Astrocyte of the cerebellum (primary cell): ENCODE measurements around the gene MOXD1.

ENCODE experiments used
- DNase-seq: peaks from one replicate; pipeline ENCODE4 v3.0.0-alpha.2; 2011; ENCODE audit warnings: low read depth
- H3K4me3 ChIP-seq: 2 replicates; pipeline ENCODE4 v1.5.1; 2011; ENCODE audit warnings: mild to moderate bottlenecking, low read depth, low read length, moderate library complexity
- in situ Hi-C: cut with HindIII; loops from 2 replicates; pipeline ENCODE4 v1.10.0; 2017; ENCODE audit warnings: low sequenced_read_pairs
- TF ChIP-seq, protein P1 (sequence below): IDR thresholded peaks from 2 replicates; pipeline ENCODE4 v1.5.1; 2012; ENCODE audit warnings: low read length, low read depth, moderate library complexity, mild to moderate bottlenecking; ENCODE audit errors: missing control alignments

The MOXD1 gene

DNA sequence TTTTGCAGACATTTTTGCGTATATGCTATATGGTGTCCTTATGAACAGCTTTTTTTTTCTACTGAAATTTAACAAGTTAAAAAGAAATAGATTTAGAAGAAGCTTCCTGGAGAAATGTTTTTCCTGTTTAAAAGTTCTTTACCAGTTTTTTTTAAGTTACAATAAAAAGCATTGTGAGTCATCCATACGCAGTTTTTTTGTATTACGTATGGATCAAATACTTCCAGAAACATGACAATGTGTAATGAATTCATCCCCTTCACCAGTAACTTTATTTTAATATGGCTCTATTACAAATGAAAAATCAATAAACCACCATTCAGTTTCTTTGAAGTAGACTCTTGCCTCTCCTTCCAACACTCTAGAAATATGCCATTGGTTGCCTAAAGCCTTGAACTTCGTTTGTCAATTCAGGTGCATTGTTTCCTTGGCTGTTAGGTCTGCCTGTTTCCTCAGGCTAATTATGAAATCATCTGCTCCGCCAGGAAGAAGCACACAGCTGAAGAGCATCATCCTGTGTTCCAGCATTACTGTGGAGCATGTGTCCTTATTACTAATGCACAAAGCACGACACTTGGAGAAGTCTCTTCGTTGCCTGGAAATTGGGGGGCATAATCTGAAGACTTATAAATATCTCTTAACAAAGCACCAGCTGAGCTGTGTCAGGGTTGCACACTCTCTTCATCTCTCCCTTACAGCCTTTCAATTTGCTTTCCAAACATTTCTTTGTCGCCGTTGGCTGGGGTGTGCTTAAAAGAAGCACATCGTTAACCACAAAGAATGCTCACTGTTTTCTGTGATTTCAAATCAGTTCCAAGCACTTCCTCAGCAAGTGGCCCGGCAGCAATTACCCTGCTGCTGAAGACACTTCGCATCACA, 9.6 kb downstream of the MOXD1 start:
- H3K4me3 ChIP-seq, result peak overlapping the region; percentile 18
- in situ Hi-C loops, result loop anchor here (5.0 kb wide), 1 partner anchor 64 kb away; no protein-coding TSS in a partner anchor
- peak; percentile 36 for DNase-seq
- TF ChIP-seq, protein P1, sequence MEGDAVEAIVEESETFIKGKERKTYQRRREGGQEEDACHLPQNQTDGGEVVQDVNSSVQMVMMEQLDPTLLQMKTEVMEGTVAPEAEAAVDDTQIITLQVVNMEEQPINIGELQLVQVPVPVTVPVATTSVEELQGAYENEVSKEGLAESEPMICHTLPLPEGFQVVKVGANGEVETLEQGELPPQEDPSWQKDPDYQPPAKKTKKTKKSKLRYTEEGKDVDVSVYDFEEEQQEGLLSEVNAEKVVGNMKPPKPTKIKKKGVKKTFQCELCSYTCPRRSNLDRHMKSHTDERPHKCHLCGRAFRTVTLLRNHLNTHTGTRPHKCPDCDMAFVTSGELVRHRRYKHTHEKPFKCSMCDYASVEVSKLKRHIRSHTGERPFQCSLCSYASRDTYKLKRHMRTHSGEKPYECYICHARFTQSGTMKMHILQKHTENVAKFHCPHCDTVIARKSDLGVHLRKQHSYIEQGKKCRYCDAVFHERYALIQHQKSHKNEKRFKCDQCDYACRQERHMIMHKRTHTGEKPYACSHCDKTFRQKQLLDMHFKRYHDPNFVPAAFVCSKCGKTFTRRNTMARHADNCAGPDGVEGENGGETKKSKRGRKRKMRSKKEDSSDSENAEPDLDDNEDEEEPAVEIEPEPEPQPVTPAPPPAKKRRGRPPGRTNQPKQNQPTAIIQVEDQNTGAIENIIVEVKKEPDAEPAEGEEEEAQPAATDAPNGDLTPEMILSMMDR, result no peak

DNA sequence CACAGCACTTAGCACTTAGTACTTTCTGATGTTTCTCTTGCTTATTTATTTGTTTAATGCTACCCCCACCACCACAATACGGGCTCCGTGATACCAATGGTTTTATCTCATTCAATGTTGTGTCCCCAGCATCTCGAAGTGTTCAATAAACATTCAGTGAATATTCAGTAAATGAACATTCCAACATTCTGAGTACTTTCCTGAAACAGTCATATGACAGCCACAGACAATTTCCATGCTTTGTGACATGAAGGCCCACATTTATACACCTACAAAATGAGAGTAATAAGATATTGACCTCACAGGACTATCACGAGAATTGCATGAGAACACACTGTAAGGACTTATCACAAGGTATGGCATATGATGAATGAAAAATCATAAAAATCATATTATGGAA, 10.8 kb downstream of the MOXD1 start:
- DNase-seq, result no peak
- in situ Hi-C loops, result loop anchor here (5.0 kb wide), 1 partner anchor 63 kb away; no protein-coding TSS in a partner anchor
- H3K4me3 ChIP-seq, result no peak overlapping the region
- TF ChIP-seq, protein P1, result no peak

DNA sequence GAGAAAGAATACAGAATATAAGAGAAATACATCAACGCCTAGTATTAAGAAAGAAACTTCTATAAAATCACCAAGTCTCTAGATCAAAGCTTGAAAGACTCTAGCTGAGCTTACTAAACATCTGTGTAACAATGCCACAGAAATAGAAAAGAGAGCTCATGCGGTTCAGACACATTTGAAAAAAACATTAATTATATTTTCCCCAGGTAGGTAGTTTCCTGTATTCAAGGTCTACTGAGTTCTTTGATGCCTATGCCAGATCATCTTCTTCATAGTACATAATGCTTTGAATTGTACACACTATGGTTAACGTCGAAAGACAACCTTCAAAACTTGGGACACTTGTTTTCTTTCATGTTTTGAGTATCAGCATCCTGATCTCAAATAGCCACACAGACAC, 11.3 kb downstream of the MOXD1 start:
- in situ Hi-C loops, result loop anchor here (5.0 kb wide), 1 partner anchor 63 kb away; no protein-coding TSS in a partner anchor
- no peak overlapping the region for H3K4me3 ChIP-seq
- TF ChIP-seq, protein P1, result no peak
- DNase-seq, result no peak

DNA sequence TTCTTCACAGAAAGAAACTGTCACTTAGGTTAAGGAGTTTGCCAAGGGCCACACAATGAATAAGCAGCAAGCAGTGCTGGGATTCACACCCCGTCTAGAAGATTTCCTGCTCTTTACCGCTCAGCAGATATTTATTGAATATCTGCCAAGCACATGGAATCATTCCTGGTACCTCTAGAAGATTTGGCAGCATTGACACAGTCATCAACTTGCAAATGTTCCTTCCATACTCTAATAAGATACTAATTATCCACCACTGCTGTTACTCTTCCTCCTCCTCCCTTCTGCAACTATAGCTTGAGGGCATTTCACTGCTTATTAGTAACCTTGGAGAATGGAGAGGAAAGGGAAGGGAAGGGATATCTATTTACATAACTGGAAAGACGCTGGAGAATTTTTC, 13.0 kb downstream of the MOXD1 start:
- TF ChIP-seq, protein P1, result no peak
- no peak overlapping the region for H3K4me3 ChIP-seq
- in situ Hi-C loops, result no loop called here
- DNase-seq, result no peak

DNA sequence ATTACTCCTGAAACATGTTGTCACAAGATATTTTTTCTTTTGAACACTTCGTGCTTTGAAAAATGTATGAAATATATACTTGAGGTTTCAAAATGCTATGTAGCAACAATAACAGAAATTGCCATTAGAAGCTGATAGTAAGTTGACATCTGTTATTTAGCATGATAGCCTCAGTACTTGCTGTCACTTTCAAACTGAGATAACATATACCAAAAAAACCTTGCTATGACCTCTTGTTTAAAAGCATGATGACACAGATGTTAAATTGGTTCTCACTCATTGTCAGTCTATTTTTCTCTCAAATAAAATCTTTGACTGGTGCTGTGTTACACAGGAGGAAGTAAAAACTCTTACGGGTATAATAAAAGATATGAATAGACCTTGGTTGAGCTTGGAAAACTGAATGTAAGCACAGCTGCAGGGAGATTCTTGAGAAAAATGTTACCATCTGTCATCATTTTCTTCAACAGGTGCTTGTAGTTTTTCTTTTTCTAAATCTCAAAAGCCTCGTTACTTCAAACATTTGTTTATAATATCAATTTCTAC, 18.6 kb downstream of the MOXD1 start:
- no peak overlapping the region for H3K4me3 ChIP-seq
- TF ChIP-seq, protein P1, result no peak
- DNase-seq, result no peak
- in situ Hi-C loops, result no loop called here

DNA sequence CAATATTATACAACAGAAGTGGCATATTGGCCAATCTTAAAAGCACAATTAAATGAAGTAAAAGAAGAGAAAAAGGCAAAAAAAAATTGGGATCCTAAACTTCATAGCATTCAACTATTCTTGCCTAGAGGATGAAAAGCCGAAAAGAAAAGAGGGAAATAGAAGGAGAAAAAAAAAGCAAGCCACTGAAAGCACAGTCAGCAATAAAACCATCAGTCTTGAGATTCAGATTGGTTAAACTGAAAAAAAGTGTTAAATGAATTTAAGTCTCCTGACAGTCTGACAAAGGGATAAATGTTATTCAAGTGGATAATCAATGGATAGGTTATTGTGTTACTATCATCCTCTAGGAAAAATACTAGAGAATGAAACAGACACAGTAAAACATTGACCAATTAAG, 19.9 kb downstream of the MOXD1 start:
- DNase-seq, result no peak
- TF ChIP-seq, protein P1, result no peak
- in situ Hi-C loops, result no loop called here
- no peak overlapping the region for H3K4me3 ChIP-seq
